HepG2 (cell line): ENCODE data around the gene KCNN2. TPM values are rescaled to one million over a fixed set of nuclear protein-coding genes. Genes with fewer than 3 reads are reported as not detected.

Source experiments
- ATAC-seq: fragments of 200-7000 bp; cut with Tn5 transposase; 3 replicates; pipeline ENCODE4 v1.9.1; 2020; ENCODE audit warnings: mild to moderate bottlenecking, moderate library complexity
- BruUV-seq: library from RNA; stranded (reverse); fragments of 400-500 nt; replicated peaks from 2 replicates; lab custom pipeline; 2021; lab: Mats Ljungman, UMichigan
- CTCF ChIA-PET: fragments of 300-600 bp; formaldehyde crosslinking; extraction: SDS; loops from one replicate; lab custom pipeline; 2021; ENCODE audit warnings: low total read pairs, inconsistent platforms, low intra/inter-chr PET ratio; lab: Yijun Ruan, JAX
- POLR2A ChIA-PET: fragments of 350-600 bp; sonication (Branson Sonifier 250); formaldehyde crosslinking; loops from one replicate; lab custom pipeline; 2020; ENCODE audit warnings: antibody characterized with exemption, inconsistent platforms; lab: Yijun Ruan, JAX
- DNase-seq: peaks from one replicate; pipeline ENCODE4 v3.0.0-alpha.2; 2015; ENCODE audit warnings: low spot score
- FAIRE-seq: peaks from 3 replicates; lab custom pipeline; 2011; peaks lifted over from hg19 to GRCh38; lab: Jason Lieb, UNC
- H2AFZ ChIP-seq: one replicate; pipeline ENCODE4 v1.6.1; 2011; ENCODE audit warnings: low read length, inconsistent platforms
- H3K27ac ChIP-seq: fragments of 300-600 bp; 3 replicates; pipeline ENCODE4 v1.8.0; 2011; ENCODE audit warnings: mixed run types, mild to moderate bottlenecking, mixed read lengths, low read length, inconsistent platforms; ENCODE audit not compliant: insufficient read depth; ENCODE audit errors: extremely low read length
- H3K27me3 ChIP-seq, 2 experiments: fragments of 200-600 bp in 1 of 2; 2 replicates in 1 of 2; 3 replicates in 1 of 2; pipeline versions ENCODE4 v1.6.0 to v1.8.0; 2011; ENCODE audit warnings: low read length in 2 of 2, mild to moderate bottlenecking in 2 of 2, moderate library complexity in 2 of 2, inconsistent platforms in 1 of 2; ENCODE audit not compliant: insufficient read depth in 2 of 2, control insufficient read depth in 1 of 2
- H3K36me3 ChIP-seq, 2 experiments: fragments of 200-600 bp in 1 of 2; replicated peaks in 1 of 2; 2 replicates in 1 of 2; 3 replicates in 1 of 2; pipeline versions ENCODE4 v1.5.1 to v1.8.0; 2011; ENCODE audit warnings: low read length in 2 of 2, inconsistent platforms in 1 of 2; ENCODE audit not compliant: insufficient read depth in 2 of 2, control insufficient read depth in 1 of 2
- H3K4me1 ChIP-seq: 2 replicates; pipeline ENCODE4 v1.5.1; 2012; ENCODE audit warnings: low read length, inconsistent platforms; ENCODE audit not compliant: insufficient read depth
- H3K4me2 ChIP-seq: 2 replicates; pipeline ENCODE4 v1.6.0; 2011; ENCODE audit warnings: low read depth, low read length, inconsistent platforms
- H3K4me3 ChIP-seq, 3 experiments: fragments of 200-600 bp in 1 of 3; sonication (generic), shearing (Covaris generic) in 1 of 3; replicated peaks in 1 of 3; 2 replicates each; pipeline ENCODE4 v1.5.1; 2011 to 2016; ENCODE audit warnings: low read length in 3 of 3, inconsistent platforms in 2 of 3, low read depth in 2 of 3, mild to moderate bottlenecking in 2 of 3, control low read depth in 1 of 3, mixed read lengths in 1 of 3; ENCODE audit not compliant: insufficient read depth in 1 of 3
- H3K79me2 ChIP-seq: one replicate; pipeline ENCODE4 v1.6.1; 2011; ENCODE audit warnings: low read length, inconsistent platforms; ENCODE audit not compliant: insufficient read depth
- H3K9ac ChIP-seq: 2 replicates; pipeline ENCODE4 v1.6.0; 2011; ENCODE audit warnings: mild to moderate bottlenecking, low read depth, low read length, inconsistent platforms; ENCODE audit not compliant: insufficient read depth
- H3K9me3 ChIP-seq: 2 replicates; pipeline ENCODE4 v1.5.1; 2012; ENCODE audit warnings: mild to moderate bottlenecking, low read length
- H4K20me1 ChIP-seq: 2 replicates; pipeline ENCODE4 v1.6.0; 2011; ENCODE audit warnings: inconsistent platforms, mild to moderate bottlenecking, low read length, moderate library complexity; ENCODE audit not compliant: insufficient read depth
- ARID2 ChIP-seq: sonication (generic); formaldehyde crosslinking; IDR thresholded peaks from 2 replicates; pipeline ENCODE4 v1.8.1; 2022; ENCODE audit warnings: mild to moderate bottlenecking, missing genetic modification reagents, borderline replicate concordance
- CBX2 ChIP-seq, 2 experiments: fragments of 200-600 bp in 1 of 2; sonication (generic); formaldehyde crosslinking in 1 of 2; IDR thresholded peaks; 2 replicates each; pipeline versions ENCODE4 v1.7.0 to v1.8.1; 2018 to 2022; ENCODE audit warnings: low read depth in 2 of 2, low read length in 1 of 2, mild to moderate bottlenecking in 1 of 2, missing genetic modification reagents in 1 of 2
- HNF4A ChIP-seq: sonication (generic); formaldehyde crosslinking; IDR thresholded peaks from 2 replicates; pipeline ENCODE4 v1.4.0; 2020; ENCODE audit warnings: missing genetic modification reagents
- HOXA3 ChIP-seq: sonication (generic); formaldehyde crosslinking; IDR thresholded peaks from 2 replicates; pipeline ENCODE4 v1.5.0; 2020; ENCODE audit warnings: missing genetic modification reagents
- MEIS2 ChIP-seq: sonication (generic); formaldehyde crosslinking; IDR thresholded peaks from 2 replicates; pipeline ENCODE4 v1.9.0; 2021; ENCODE audit warnings: mild to moderate bottlenecking, missing genetic modification reagents
- RARG ChIP-seq: sonication (generic); formaldehyde crosslinking; IDR thresholded peaks from 2 replicates; pipeline ENCODE4 v1.4.0; 2020; ENCODE audit warnings: low read depth, mild to moderate bottlenecking, missing genetic modification reagents
- SAFB2 ChIP-seq: sonication (generic); formaldehyde crosslinking; IDR thresholded peaks from 2 replicates; pipeline ENCODE4 v1.5.1; 2020; ENCODE audit warnings: missing genetic modification reagents, low read depth, mild to moderate bottlenecking, borderline replicate concordance
- SMARCE1 ChIP-seq: fragments of 450-650 bp; IDR thresholded peaks from 2 replicates; pipeline ENCODE4 v1.6.1; 2017; ENCODE audit warnings: borderline replicate concordance
- ZFP41 ChIP-seq: sonication (generic); formaldehyde crosslinking; IDR thresholded peaks from 2 replicates; pipeline ENCODE4 v1.4.0; 2020; ENCODE audit warnings: mild to moderate bottlenecking, missing genetic modification reagents, borderline replicate concordance
- ZNF251 ChIP-seq: sonication (generic); formaldehyde crosslinking; IDR thresholded peaks from 2 replicates; pipeline ENCODE4 v1.9.0; 2021; ENCODE audit warnings: mild to moderate bottlenecking, missing genetic modification reagents
- WGBS: methylation state at CpG from one replicate; pipeline ENCODE4 v1.1.6; 2017; ENCODE audit warnings: low lambda C conversion rate; 5-methylcytosine and 5-hydroxymethylcytosine counted together
- in situ Hi-C: cut with HindIII; loops from 2 replicates; pipeline ENCODE4 v1.10.0; 2017; ENCODE audit warnings: low pct_unique_long_range_greater_than_20kb; ENCODE audit not compliant: extremely low pct_ligation_motif_present
- intact Hi-C: fragments of 100-400 bp; cut with micrococcal nuclease; formaldehyde crosslinking; loops from one replicate; pipeline ENCODE4 v1.10.0; 2022; ENCODE audit not compliant: unreplicated experiment
- polyA plus RNA-seq, 8 experiments: library from polyadenylated mRNA; depleted of rRNA in 3 of 8; stranded (reverse) in 7 of 8; unstranded in 1 of 8; fragments of >200 nt; fragmentation: Illumina TruSeq in 4 of 8; extraction: Trizol in 4 of 8; gene quantifications; 2 replicates each; pipeline versions ENCODE4 v1.2.1 to v1.2.3, GENCODE V29; 2011 to 2016; ENCODE audit warnings: low read depth in 4 of 8, missing spikeins in 1 of 8, mixed read lengths in 1 of 8; ENCODE audit not compliant: insufficient read depth in 1 of 8
- total RNA-seq, 5 experiments: library from RNA; depleted of rRNA; stranded (reverse); fragments of >200 nt; fragmentation: Illumina TruSeq; extraction: Trizol; gene quantifications; 2 replicates each; pipeline ENCODE4 v1.2.3, GENCODE V29; 2016; ENCODE audit warnings: low read depth in 1 of 5

KCNN2 gene
- total and polyA plus RNA-seq, 2 of the 13 experiments (the other 11 are each of a cell fraction or from before 2014, with no cell fraction given) = not detected

DNA sequence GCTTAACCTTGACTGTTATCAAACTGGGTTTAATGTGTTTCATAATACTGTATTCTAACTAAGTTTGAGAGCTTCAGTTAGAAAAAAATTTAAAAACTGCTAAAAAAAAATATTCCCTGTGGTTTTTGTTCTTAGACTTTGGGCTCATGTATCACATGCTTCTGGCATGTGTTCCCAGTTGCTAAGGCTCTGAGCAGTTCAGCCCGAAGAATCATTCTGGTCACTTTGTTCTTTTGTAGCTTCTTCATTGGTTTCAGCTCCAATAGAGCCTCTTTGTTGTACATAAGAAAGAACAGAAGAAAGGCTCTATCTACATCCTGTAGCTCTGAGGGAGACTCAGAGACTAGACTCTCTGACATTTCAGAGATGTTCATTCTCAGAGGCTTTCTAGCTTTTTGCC is 25.6 kb downstream of the KCNN2 start (continued):
- TF ChIP-seq ARID2 (CRISPR knock-in tag) (no peak), SAFB2 (CRISPR knock-in tag) (no peak), HOXA3 (no peak), CBX2 (IDR thresholded peaks at IDR 0.05; ENCODE audit: low read depth, low read length) (no peak), CBX2 (CRISPR knock-in tag; IDR thresholded peaks at IDR 0.05; ENCODE audit: low read depth) (no peak), RARG (CRISPR knock-in tag) (no peak), ZFP41 (CRISPR knock-in tag) (no peak), ZNF251 (CRISPR knock-in tag) (no peak)

DNA sequence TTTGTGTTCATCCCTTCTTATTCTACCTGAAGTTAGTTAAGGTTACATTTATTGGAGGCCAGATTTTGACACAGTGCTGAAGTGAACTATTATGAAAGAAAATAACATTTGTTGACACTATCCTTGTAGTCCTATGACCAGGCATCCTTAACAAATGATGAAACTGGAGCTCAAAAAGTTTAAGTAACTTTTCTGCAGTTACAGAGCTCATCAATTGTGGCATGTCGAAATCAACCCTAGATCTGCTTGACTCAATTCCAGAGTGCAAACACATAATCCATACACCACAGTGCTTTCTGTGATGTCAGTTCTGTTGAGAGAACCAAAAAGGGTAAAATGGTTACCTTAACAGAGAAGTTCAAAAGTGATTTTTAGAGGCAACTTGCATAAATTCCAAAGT is 28.6 kb downstream of the KCNN2 start:
- H3K27me3 ChIP-seq = no peaks in the 10 kb centered on the region
- DNase-seq (no peak), FAIRE-seq (no peak), ATAC-seq (no peak)
- BruUV-seq = no TSS peak
- H2AFZ ChIP-seq = no peak overlapping the region
- H3K27ac ChIP-seq = no peak overlapping the region
- in situ Hi-C loops (no loop called here), intact Hi-C loops (no loop called here)
- no peaks in the 10 kb centered on the region for H3K9me3 ChIP-seq
- no peaks in the 10 kb centered on the region for H3K79me2 ChIP-seq
- H3K4me3 ChIP-seq = no peak overlapping the region
- H3K4me2 ChIP-seq = no peak overlapping the region
- no peaks in the 10 kb centered on the region for H3K4me1 ChIP-seq
- TF ChIP-seq MEIS2 (CRISPR knock-in tag) (no peak), HNF4A (CRISPR knock-in tag) (no peak), SMARCE1 (no peak)
- H4K20me1 ChIP-seq = no peaks in the 10 kb centered on the region
- 0% methylated on average over 1 of the region's 1 CpG for WGBS
- ChIA-PET POLR2A (no interaction called here), CTCF (no interaction called here)
- H3K36me3 ChIP-seq = no peaks in the 10 kb centered on the region
- no peak overlapping the region for H3K9ac ChIP-seq
